HepG2 (cell line): ENCODE data around the gene SRCAP. TPM values are rescaled to one million over a fixed set of nuclear protein-coding genes. Genes with fewer than 3 reads are reported as not detected.
A peak's percentile ranks its signal among the peaks of the same experiment; 100 is the strongest.

Experiments
- FOSL1 ChIP-seq: sonication (generic); formaldehyde crosslinking; IDR thresholded peaks from 2 replicates; pipeline ENCODE4 v1.9.0; 2021; ENCODE audit warnings: missing genetic modification reagents, borderline replicate concordance
- SPEN ChIP-seq: sonication (generic); formaldehyde crosslinking; IDR thresholded peaks from 2 replicates; pipeline ENCODE4 v1.5.1; 2020; ENCODE audit warnings: low read depth, mild to moderate bottlenecking, missing genetic modification reagents
- ZFYVE20 ChIP-seq: sonication (generic); formaldehyde crosslinking; IDR thresholded peaks from 2 replicates; pipeline ENCODE4 v1.8.0; 2023; ENCODE audit warnings: low read depth, mild to moderate bottlenecking, moderate library complexity, missing genetic modification reagents, borderline replicate concordance
- ZNF710 ChIP-seq: sonication (generic); formaldehyde crosslinking; IDR thresholded peaks from 2 replicates; pipeline ENCODE4 v1.5.0; 2020; ENCODE audit warnings: mild to moderate bottlenecking, missing genetic modification reagents, borderline replicate concordance
- ZSCAN22 ChIP-seq: sonication (generic); formaldehyde crosslinking; IDR thresholded peaks from 2 replicates; pipeline ENCODE4 v1.4.0; 2020; ENCODE audit warnings: mild to moderate bottlenecking, missing genetic modification reagents
- polyA plus RNA-seq, 8 experiments: library from polyadenylated mRNA; depleted of rRNA in 3 of 8; stranded (reverse) in 7 of 8; unstranded in 1 of 8; fragments of >200 nt; fragmentation: Illumina TruSeq in 4 of 8; extraction: Trizol in 4 of 8; gene quantifications; 2 replicates each; pipeline versions ENCODE4 v1.2.1 to v1.2.3, GENCODE V29; 2011 to 2016; ENCODE audit warnings: low read depth in 4 of 8, missing spikeins in 1 of 8, mixed read lengths in 1 of 8; ENCODE audit not compliant: insufficient read depth in 1 of 8
- total RNA-seq, 5 experiments: library from RNA; depleted of rRNA; stranded (reverse); fragments of >200 nt; fragmentation: Illumina TruSeq; extraction: Trizol; gene quantifications; 2 replicates each; pipeline ENCODE4 v1.2.3, GENCODE V29; 2016; ENCODE audit warnings: low read depth in 1 of 5
- TF ChIP-seq, protein P1 (sequence below): sonication (generic); formaldehyde crosslinking; IDR thresholded peaks from 2 replicates; pipeline ENCODE4 v1.8.0; 2022; ENCODE audit warnings: mild to moderate bottlenecking, missing genetic modification reagents; ENCODE audit not compliant: insufficient replicate concordance

SRCAP gene
- total and polyA plus RNA-seq, 2 of the 13 experiments (the other 11 are each of a cell fraction or from before 2014, with no cell fraction given), result 4.9 to 9.0 TPM

GRCh38 chr16:30658731-30659506 is 40.1 kb upstream of the SRCAP start (continued):
- TF ChIP-seq ZNF710 (CRISPR knock-in tag) (peak; percentile 75; the same call in 1 of the 2 replicates), ZFYVE20 (CRISPR knock-in tag) (no peak), SPEN (CRISPR knock-in tag) (no peak; the same call in 1 of the 2 replicates), ZSCAN22 (no peak), FOSL1 (CRISPR knock-in tag) (no peak)
- TF ChIP-seq, protein P1, sequence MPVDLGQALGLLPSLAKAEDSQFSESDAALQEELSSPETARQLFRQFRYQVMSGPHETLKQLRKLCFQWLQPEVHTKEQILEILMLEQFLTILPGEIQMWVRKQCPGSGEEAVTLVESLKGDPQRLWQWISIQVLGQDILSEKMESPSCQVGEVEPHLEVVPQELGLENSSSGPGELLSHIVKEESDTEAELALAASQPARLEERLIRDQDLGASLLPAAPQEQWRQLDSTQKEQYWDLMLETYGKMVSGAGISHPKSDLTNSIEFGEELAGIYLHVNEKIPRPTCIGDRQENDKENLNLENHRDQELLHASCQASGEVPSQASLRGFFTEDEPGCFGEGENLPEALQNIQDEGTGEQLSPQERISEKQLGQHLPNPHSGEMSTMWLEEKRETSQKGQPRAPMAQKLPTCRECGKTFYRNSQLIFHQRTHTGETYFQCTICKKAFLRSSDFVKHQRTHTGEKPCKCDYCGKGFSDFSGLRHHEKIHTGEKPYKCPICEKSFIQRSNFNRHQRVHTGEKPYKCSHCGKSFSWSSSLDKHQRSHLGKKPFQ (CRISPR knock-in tag), result no peak
